LNCaP clone FGC (cell line): ENCODE results near the gene CD151.

Experiments used
- DNase-seq: peaks from one replicate; pipeline ENCODE4 v3.0.0-alpha.2; 2011; ENCODE audit warnings: low read depth
- H3K4me3 ChIP-seq: 2 replicates; pipeline ENCODE4 v1.5.1; 2011; ENCODE audit warnings: mild to moderate bottlenecking, low read depth, low read length, control low read depth
- CTCF ChIP-seq: IDR thresholded peaks from 2 replicates; pipeline ENCODE4 v1.5.1; 2012; ENCODE audit warnings: mild to moderate bottlenecking; ENCODE audit not compliant: control insufficient read depth, insufficient read depth; ENCODE audit errors: extremely low read depth

CD151 gene

GRCh38 chr11:794013-794765 is 38.6 kb upstream of the CD151 start:
- DNase-seq: no peak
- no peak for TF ChIP-seq CTCF
- peak overlapping the region; percentile 45 for H3K4me3 ChIP-seq

- no peak for TF ChIP-seq CTCF
- peak overlapping the region; percentile 45 for H3K4me3 ChIP-seq
- DNase-seq: no peak
Observed at GRCh38 chr11:794766-795633, 37.8 kb upstream of the CD151 start.

- no peak for TF ChIP-seq CTCF
- no peak for DNase-seq
- H3K4me3 ChIP-seq: peak overlapping the region; percentile 45
Observed at GRCh38 chr11:795634-796564, 36.9 kb upstream of the CD151 start.

- H3K4me3 ChIP-seq: peak overlapping the region; percentile 94
- no peak for TF ChIP-seq CTCF
- DNase-seq: no peak
Observed at GRCh38 chr11:796565-797295, 36.0 kb upstream of the CD151 start.

DNA sequence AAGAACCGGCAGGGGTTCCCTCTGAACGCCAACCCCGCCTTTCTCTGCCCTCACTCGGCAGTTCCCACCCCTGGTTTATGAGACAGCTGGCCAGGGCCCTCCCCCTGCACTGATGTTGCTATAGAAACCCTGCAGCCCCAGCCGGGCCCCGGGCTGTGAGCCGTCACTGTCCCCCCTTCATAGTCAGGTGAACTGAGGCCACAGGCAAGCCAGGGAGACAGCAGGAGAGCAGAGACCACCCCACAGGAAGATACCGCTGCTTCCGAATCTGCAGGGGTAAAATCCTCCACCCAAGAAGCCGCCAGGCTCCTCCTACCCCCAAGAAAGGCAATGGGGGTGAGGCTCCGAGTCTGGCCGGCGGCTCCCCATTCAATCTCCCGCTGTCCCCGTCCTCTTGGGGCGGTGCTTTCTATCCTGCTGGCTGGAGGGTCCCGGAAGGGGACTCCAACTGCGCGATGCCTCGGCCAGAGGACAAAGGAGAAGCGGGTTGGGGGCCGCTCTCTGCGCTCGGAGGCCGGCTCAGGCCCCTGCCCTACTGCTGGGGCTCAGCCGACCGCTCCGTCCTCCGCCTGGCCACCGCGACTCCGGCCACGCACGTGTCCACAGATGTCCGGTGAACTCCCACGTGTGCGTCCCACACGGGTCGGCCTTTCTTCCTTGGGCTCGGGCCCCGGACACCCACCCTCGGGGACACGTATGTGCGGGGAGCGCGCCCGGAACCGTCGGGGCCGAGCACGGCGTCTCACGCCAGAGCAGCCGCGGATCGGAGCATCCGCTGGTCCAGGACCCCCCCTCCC is 35.3 kb upstream of the CD151 start:
- no peak for TF ChIP-seq CTCF
- DNase-seq: no peak
- H3K4me3 ChIP-seq: peak overlapping the region; percentile 94
